Measurements from ENCODE around the gene CFI. TPM values are rescaled to one million over a fixed set of nuclear protein-coding genes. Genes with fewer than 3 reads are reported as not detected.

The CFI gene
- total RNA-seq, 4 donors from 2014 or later: 1.1 to 6.0 (median 2.8) TPM

- intact Hi-C loops (cut with DNase I; ENCODE audit: low total_unique reads): no loop called here
- peak within 1 kb of the TSS; percentile 57 for H3K4me3 ChIP-seq (ENCODE audit: low read depth, poor library complexity, severe bottlenecking)
- peak; percentile 73 to 97 for DNase-seq (ENCODE audit: low spot score in 2 of 2)
- no peak for TF ChIP-seq POLR2A (IDR thresholded peaks at IDR 0.05)
- TF ChIP-seq CTCF (IDR thresholded peaks at IDR 0.05): no peak
- 0% methylated on average over 50 to 57 of the region's 72 CpGs for WGBS, 2 donors
These were observed 98.7 kb downstream of the CFI start, which contains the start of gene CASP6 for GRCh38 chr4:109702950-109703663. TSS of gene CASP6 (minus strand) at chr4:109703445. CDS start at chr4:109703395, 50 bp downstream.

GRCh38 chr4:109701566-109702410, 100.0 kb downstream of the CFI start:
- TF ChIP-seq CTCF (IDR thresholded peaks at IDR 0.05): no peak
- no peak for TF ChIP-seq POLR2A (IDR thresholded peaks at IDR 0.05)
- intact Hi-C loops (cut with DNase I; ENCODE audit: low total_unique reads): no loop called here
- WGBS, 2 donors: 41 to 43% methylated on average over 21 of the region's 21 CpGs
- peak overlapping the region; percentile 57 for H3K4me3 ChIP-seq (ENCODE audit: low read depth, poor library complexity, severe bottlenecking)
- DNase-seq (ENCODE audit: low spot score in 2 of 2): no peak

- intact Hi-C loops (cut with DNase I; ENCODE audit: low total_unique reads): no loop called here
- TF ChIP-seq CTCF (IDR thresholded peaks at IDR 0.05): no peak
- TF ChIP-seq POLR2A (IDR thresholded peaks at IDR 0.05): no peak
- WGBS, 2 donors: 56 to 63% methylated on average over 8 of the region's 8 CpGs
- H3K4me3 ChIP-seq (ENCODE audit: low read depth, poor library complexity, severe bottlenecking): no peak overlapping the region
- DNase-seq (ENCODE audit: low spot score in 2 of 2): no peak
These were observed 102.1 kb downstream of the CFI start for GRCh38 chr4:109699553-109700225.

- TF ChIP-seq POLR2A (IDR thresholded peaks at IDR 0.05): no peak
- no peak for TF ChIP-seq CTCF (IDR thresholded peaks at IDR 0.05)
- no peak overlapping the region for H3K4me3 ChIP-seq (ENCODE audit: low read depth, poor library complexity, severe bottlenecking)
- DNase-seq (ENCODE audit: low spot score in 2 of 2): no peak
- intact Hi-C loops (cut with DNase I; ENCODE audit: low total_unique reads): no loop called here
- WGBS, 2 donors: 92 to 100% methylated on average over 1 of the region's 1 CpG
These were observed 103.1 kb downstream of the CFI start for GRCh38 chr4:109698656-109699055.

GRCh38 chr4:109691411-109691920, 110.3 kb downstream of the CFI start:
- no peak overlapping the region for H3K4me3 ChIP-seq (ENCODE audit: low read depth, poor library complexity, severe bottlenecking)
- intact Hi-C loops (cut with DNase I; ENCODE audit: low total_unique reads): no loop called here
- TF ChIP-seq CTCF (IDR thresholded peaks at IDR 0.05) (no peak), POLR2A (IDR thresholded peaks at IDR 0.05) (no peak)
- DNase-seq (ENCODE audit: low spot score in 2 of 2): no peak
- WGBS, 2 donors: 85 to 91% methylated on average over 1 of the region's 1 CpG

Other genes starting within 250 kb of the CFI start
- 10 to 100 TPM; 11.8 to 84.9 (median 45.9) TPM for gene MCUB, start 241.8 kb downstream of the CFI start, total RNA-seq
- gene CASP6, start 98.6 kb downstream of the CFI start, total RNA-seq: 10 to 100 TPM; 10.8 to 24.2 (median 19.9) TPM
- 10 to 100 TPM; 14.7 to 19.1 (median 17.4) TPM for gene PLA2G12A, start 71.9 kb downstream of the CFI start, total RNA-seq
- gene GAR1, start 13.8 kb upstream of the CFI start, total RNA-seq: 10 to 100 TPM in 1 of 4 donors, 1 to 10 TPM in 3; 2.2 to 15.6 (median 7.8) TPM
- gene RRH, start 26.0 kb upstream of the CFI start, total RNA-seq: under 1 TPM in 1 of 4 donors, not detected in 3; 0.34 TPM
- gene LRIT3, start 46.1 kb upstream of the CFI start, total RNA-seq: under 1 TPM in 2 of 4 donors, not detected in 2; 0.21 to 0.42 TPM
- 1 to 10 TPM; 1.5 to 3.9 (median 2.3) TPM for gene EGF, start 110.9 kb upstream of the CFI start, total RNA-seq

Measured in lower leg skin (tissue), 4 donors.